ENCODE measurements around the gene TTC9.

TTC9 gene

GRCh38 chr14:70646705-70647104 lies 5.0 kb downstream of the TTC9 start:
- no peak for DNase-seq

DNA sequence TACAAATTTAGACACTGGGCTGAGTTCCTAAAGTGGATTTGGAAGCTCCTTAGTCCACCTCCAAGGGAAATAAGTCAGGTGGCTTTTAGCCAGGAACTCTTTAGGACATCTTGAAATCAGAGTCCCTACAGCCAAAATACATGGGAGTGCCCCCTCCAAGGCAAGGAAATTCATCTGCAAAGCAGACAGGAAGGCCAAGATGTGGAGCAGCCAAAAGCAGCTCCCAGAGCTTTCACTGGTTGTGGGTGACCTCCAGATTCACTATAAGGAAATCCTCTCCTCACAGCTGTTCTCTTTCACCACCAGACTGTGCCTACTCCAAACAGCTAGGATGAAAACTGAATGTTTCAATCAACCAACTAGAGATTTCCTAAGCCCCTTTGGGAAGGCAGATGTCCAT lies 6.6 kb downstream of the TTC9 start:
- DNase-seq, result no peak

DNA sequence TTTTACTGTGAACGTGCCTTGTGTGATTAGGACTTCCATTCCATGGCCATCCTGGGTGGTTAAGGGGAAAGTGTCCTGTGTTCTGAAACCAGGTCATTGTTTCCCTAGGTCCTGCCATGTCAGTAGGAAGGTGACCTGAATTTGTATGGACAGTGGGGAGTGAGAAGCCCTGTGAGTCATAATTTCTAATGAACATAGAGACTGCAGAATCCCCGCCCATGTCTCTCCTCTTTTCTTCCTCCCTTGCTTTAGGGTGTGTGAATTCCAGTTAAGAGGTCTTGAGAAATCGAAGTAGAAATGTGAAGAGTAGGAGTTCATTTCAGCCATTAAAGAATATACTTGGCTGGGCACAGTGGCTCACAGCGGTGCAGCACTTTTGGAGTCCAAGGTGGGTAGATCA lies 8.1 kb downstream of the TTC9 start:
- DNase-seq, result no peak

DNA sequence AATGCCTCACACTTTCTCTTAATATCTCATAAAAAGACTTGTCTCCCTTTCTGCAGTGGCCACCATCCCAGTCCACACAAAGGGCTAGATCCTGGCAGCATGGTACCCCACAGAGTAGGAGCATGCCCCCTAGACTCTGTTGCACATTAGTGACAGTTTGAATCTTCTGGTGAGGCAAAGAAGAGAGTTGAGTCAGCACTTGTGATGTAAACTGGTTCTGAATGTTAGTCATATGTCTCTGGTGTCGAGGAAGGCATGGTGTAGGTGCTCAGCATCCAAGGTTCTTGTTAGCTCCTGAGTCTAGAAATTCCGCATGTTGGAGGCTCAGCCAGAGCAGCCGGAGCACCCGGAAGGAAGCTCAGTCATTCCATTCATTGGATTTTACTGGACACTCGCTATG lies 9.8 kb downstream of the TTC9 start:
- no peak for DNase-seq

DNA sequence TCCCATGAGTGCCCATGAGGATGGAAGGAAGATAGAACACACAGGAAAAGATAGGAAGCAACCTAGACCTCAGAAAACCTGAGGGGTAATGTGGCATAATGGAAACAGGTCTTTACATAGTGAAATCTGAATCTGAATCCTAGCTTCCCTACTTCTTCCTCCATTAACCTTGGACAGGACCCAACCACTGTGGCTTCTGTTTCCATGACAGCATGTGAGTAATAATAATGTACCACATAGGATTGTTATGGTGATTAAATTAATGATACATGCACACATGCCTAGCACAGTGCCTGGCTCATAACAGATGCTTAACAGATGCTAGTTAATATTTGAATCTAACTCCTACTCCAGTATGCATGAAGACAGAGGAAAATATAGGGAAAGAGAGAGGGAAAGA lies 11.2 kb downstream of the TTC9 start:
- DNase-seq, result no peak

DNA sequence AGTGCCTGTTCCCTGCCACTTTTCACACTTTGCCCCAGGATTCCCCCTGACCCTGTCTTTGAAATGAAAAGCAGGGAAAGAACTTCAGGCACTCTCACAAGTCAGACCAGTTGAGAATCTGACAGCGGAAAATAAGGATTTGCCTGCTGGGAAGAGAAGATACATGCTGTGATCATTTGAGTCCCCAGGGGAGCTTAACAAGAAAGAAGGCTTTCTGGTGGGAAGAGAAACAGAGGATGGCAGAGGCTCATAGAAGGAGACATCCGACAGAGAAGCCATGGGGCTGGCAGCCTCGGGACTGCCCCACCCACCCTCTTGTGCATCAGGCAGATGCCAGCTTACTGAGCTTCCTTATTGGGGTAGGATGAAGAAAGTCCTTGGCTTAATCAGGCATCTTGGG lies 11.9 kb downstream of the TTC9 start:
- no peak for DNase-seq

- no peak for DNase-seq
Observed at GRCh38 chr14:70654632-70655031, 12.9 kb downstream of the TTC9 start.

DNA sequence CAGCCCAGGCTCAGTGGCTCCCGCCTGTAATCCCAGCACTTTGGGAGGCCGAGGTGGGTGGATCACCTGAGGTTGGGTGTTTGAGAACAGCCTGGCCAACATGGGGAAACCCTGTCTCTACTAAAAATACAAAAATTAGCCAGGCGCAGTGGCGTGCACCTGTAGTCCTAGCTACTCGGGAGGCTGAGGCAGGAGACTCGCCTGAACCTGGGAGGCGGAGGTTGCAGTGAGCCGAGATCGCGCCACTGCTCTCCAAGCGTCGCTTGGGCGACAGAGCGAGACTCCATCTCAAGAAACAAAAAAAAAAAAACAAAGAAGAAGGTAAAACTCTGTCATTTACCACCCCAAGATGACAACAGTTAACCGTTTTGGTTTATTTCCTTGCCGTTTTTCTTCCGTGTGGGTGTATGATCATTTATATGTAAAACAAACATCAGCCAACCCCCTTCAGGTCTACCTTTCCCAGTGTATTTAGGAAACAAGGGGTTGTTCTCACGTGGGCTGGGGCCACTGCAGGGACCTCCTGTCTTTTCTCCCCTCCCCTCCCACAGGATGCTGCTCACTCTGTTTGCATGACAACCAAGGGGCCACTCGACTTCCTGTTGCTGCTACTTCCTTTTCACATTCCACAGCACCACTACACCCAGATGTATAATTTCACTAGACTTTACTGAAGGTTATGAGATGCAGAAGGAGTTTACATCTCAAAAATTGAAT lies 13.6 kb downstream of the TTC9 start:
- DNase-seq, result no peak

DNA sequence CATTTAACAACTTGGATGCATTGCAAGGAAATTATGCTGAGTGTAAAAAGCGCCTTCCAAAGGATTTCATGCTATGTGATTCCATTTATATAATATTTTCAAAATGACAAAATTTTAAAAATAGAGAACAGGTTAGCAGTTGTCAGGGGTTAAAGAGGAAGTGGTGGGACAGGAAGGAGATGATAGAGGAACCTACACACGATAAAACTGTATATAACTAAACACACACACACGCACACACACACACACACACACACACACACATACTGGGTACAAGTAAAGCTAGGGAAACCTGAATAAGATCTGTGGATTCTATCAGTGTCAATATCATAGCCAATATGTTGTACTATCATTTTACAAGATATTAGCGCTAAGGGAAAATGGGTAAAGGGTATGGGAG lies 17.2 kb downstream of the TTC9 start:
- no peak for DNase-seq

DNA sequence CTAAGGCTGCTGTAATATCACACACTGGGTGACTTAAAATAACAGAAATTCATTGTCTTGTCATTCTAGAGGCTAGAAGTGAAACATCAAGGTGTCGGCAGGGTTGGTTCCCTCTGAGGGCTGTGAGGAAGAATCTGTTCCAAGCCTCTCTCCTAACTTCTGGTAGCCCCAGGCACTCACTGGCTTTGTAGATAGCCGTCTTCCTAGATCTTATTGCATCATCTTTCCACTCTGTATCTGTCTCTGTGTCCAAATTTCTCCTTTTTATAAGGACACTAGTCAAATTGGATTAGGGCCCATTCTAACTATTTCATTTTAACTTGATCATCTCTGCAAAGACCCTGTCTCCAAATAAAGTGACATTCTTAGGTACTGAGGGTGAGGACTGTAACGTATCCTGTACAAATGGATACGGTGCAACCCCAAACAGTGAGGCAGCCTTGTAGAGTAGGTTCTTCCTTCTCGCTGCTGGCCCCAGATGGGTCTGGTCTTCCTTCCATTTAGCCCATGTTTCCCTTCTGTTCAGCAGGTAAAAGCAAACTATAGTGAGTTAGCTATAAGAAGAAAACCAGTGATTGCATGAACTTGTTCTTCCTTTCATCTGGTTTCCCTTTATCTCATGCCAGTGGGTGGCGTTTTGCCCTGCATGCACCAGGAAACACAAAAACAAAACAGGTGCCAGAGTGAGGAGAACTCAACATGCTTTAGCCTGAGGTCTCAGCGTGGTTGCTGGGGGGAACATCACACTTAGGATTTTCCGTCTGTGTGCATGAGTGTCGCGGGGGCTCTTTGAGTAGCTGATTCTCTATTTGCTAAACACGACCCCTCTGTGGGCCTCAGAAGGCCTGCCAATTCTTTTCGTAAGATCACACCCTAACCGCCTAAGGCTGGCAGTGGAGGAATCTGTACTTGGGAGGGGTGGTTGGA lies 19.5 kb downstream of the TTC9 start:
- no peak for DNase-seq

GRCh38 chr14:70662080-70662479 lies 20.4 kb downstream of the TTC9 start:
- no peak for DNase-seq

- no peak for DNase-seq
Observed at GRCh38 chr14:70662816-70663215, 21.1 kb downstream of the TTC9 start.

DNA sequence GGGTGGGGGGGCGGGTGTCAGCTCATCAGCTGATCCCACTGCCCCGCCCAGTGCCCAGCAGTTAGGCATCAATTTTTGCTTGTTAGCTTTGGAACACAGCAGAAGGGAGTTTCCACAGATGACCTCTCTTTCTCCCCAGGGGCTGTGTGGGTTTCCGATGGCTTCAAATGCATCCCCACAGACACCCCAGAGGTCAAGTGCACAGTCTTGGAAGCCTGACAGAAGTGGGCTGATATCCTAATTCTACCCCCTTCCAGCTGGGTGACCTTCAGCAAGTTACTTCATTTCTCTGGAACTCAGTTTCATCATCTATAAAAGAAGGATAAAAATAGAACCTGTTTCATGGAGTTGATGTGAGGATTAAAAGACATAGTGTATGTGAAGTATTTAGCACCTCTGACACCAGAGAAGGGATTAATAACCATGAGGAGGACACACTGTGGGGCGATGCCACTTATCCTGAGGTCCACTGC lies 22.0 kb downstream of the TTC9 start:
- DNase-seq, result no peak

DNA sequence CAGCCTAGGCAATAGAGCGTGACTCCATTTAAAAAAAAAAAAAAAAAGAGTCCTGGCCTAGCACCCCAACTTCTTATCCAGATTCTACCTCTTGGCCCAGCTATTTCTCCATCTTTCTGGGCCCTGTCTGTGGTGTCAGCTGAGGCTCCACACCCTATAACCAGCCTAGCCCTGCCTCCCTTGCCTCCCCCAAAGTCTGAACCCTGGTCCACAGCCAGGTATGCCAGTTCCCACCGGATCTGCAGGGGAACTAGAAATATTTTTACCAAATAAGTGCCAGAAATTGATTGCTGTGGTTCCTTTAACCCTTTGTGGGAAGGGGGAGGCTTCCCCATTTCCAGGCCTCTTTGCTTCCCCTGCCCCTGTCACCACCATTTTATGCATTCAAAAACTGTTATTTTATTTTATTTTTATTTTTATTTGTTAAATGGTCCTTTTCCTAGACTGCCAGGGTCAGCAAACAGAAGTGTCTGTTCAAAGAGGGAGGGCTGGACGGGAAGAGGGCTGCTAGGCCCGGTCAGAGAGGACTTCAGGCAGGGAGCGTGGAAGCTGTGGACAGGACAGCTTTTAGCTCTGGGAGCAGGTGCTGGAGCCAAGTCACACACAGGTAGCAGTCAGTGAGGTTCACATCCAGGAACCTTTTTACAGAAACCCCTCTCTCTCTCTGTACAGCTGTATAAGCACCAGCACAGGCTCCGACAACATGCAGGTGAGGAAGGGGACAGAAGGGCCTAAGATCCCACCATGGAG lies 23.2 kb downstream of the TTC9 start:
- no peak for DNase-seq

DNA sequence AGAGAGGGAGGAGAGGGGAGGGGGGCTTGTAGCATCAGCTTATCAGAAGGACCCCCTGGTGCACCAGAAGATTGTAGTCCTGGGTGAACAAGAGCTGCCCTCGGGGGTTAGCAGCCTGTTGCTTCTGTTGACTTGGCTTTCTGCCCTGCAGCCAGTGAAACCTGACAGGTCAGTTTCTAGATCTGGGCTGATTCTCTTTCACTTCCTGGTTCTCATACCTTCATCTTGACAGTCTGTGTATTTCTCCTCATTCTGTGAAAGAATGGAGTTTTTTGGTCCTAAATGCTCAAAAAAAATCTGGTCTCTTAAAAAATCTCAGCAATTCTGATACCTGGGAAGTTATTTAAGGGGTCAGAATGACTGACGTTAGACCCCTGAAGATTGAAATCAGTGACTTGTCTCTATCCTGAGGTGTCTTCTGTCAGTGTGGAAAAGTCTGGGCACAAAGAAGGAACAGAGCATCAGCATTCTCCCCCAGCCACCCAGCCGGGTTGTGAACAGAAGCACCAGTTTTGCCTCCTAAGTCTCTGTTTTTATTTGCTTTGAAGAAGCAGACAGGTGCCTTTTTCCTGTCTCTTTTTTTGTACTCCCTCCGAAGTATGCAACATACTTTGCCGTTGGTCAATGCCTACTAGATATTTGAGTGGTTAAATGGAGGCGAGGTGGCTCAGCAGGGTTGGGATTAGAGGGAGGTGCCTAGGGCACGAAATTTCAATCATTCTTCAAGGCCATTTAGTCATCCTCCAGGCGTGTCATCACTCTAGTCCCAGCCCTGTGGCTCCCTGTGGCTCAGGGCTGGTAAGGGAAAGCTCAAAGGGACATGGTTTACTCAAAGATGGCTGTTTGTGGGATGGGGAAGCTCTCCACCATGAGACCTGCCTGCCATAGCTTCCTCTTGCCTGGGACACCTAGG lies 24.0 kb downstream of the TTC9 start:
- DNase-seq, result peak; percentile 2 to 20

- no peak for DNase-seq
Observed at GRCh38 chr14:70666361-70666686, 24.6 kb downstream of the TTC9 start.

- DNase-seq, result no peak
Observed at GRCh38 chr14:70670992-70671651, 29.4 kb downstream of the TTC9 start.

DNA sequence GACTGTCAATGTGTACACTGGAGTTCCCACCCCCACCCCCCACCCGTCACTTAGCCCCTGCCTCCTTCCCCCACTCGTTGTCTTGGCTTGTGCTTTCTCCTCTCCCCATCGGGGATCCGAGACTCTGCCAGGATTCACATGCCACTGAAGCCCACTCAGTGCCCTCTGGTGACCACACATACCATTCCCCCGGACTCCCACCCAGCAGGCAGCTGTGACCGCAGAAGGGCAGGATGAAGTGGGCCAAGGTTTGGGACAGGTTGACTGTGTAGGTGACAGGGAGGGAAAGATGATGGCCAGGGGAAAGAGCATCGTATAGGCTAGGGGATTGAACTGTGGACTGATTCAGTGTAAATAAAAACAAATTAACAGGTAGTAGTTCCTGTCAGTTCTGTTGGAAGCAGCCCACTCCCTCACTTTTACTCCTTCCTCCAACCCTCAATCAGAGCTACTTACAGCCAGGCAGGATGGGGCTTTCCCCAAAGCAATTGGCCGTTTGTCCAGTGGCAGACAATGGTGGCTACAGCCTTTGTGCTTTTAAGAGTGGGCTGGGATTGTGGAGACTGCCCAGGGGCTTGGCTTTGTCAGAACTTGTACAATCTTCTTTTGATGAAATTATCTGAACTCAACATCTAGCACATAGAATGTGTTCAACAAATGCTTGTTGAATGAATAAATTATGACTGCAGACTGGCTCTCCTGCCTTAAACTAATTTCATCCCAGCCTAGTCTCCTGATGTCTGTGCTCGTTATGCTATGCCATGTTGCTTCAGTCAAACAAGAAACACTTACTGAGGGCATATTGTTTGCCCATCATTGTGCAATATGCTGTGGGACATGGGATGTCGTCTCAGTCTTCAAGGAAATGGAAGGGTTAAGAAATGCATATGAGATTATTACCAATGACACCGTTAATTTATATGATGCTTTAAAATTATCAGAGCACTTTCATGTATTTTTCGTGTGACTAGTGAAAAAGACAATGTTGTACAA lies 30.2 kb downstream of the TTC9 start:
- no peak for DNase-seq

GRCh38 chr14:70677341-70677740 lies 35.6 kb downstream of the TTC9 start:
- no peak for DNase-seq

DNA sequence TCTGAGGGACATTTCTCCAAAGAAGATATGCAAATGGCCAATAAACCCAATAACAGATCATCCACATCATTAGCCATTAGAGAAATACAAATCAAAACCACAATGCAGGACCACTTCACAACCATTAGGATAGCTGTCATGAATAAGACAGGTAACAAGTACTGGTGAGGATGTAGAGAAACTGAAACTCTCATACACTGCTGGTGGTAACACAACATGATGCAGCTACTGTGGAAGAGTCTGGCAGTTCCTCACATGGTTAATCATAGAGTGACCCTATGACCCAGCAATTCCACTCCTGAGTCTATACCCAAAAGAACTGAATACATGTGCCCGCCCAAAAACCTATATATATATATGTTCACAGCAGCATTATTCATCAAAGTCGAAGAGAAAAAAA lies 39.0 kb downstream of the TTC9 start:
- DNase-seq, result no peak

- DNase-seq, result no peak
Observed at GRCh38 chr14:70683983-70684382, 42.3 kb downstream of the TTC9 start.
